HL-60/S4 treated with retinoic acid at 250 ng/mL for 4 days and 3 days (cell line): Measurements from ENCODE around the gene UBD.

Experiments used
- in situ Hi-C: fragments of 300-500 bp; cut with MboI; formaldehyde crosslinking; loops from 2 replicates; pipeline ENCODE4 v1.7.0; 2022; ENCODE audit warnings: low sequenced_read_pairs

UBD gene

GRCh38 chr6:29559524-29560287 lies at the start of gene UBD:
Gene UBD (minus strand): TSS chr6:29559732. CDS start chr6:29559701, 31 bp downstream.
- in situ Hi-C loops, result no loop called here

DNA sequence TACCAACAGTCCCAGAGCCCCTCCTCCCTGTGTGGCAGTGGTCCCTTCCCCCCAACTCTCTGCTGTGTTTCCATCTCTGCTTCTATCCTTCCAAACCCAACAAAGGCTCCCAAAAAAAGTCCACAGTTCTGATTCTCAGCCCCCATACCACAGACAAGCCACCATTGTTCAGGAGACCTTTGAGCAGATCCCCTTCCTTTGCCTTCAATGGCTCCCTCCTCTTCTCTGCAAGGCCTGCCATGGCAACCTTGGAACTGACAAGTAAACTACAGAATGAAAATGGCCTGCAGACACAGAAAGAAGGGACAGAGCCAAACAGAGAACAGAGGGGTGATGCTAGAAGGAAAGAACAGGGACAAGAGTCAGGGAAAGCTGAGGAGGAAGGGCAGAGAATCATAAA lies 48.6 kb upstream of the UBD start:
- in situ Hi-C loops, result no loop called here

DNA sequence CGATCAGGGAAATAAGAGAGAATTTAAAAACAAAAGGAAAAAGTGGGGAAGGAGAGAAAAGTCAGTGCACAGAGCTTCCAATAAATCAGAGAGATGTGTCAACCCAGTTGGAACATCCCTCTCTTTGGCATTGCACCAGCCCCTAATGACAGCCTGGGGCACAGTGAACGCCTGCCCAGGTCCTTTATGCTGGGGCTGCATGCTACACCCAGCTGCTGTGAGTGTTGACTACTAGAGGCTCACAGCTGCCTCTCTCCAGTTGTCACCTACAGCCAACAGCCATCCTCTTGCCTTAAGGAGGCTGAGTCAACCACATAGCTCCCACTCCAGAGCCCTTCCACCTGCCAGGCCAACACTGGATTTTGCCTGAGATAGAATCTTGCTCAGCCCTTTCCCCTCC lies 44.4 kb upstream of the UBD start:
- in situ Hi-C loops, result no loop called here

DNA sequence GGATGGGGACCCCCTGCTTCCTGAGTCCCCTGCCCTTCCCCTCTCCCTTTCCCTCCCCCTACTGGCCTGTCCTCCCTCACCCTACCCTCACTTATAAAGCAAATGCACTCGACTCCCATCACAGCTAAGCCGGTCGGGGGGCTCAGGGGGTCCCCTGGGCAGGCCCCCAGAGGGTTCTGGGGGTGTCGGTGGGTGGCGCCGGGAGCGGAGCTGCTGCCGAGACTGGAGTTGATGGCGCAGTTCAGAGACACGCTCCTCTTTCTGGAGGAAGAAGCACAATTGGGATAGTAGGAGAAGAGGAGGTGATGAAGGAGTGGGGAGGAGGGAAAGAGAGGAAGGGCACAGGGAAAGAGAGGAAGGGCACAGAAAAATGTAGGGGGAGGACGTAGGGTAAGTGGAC lies 43.9 kb upstream of the UBD start:
- in situ Hi-C loops, result no loop called here

DNA sequence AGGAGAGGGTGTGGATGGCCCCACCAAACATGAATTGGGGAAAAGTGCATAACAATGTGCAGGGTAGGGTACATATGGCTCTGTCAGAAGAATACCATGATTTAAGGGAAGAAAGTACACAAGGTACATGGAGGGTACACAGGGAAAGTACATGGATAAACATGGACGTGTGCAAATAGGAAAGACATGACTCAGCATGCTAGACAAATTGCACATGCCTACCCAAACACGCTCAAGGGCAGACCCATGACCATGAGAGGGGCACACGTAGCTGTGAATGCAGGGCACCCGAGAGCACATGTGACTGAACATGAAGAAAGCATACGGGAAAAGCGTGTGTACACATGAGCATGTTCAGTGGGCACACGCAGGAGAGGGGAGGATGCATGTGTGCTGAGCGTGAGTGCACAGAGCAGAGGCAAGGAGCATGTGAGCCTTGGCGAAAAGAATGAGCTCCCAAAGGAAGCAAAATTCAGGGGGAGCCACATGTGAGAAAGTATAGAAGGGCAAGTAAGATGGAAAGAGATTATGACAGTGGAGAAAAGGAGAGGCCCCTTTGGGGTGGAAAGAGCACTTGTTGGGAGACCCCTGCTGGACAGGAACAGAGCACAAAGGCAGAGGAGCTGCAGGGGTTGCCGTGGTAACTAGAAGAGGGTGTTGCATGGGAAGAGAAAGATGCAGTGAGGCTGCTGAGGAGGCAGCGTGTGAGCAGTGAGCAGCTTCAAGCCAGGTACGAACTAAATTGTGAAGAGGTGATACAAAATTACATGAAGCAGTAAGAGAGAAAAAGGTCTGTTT lies 43.2 kb upstream of the UBD start:
- in situ Hi-C loops, result no loop called here

DNA sequence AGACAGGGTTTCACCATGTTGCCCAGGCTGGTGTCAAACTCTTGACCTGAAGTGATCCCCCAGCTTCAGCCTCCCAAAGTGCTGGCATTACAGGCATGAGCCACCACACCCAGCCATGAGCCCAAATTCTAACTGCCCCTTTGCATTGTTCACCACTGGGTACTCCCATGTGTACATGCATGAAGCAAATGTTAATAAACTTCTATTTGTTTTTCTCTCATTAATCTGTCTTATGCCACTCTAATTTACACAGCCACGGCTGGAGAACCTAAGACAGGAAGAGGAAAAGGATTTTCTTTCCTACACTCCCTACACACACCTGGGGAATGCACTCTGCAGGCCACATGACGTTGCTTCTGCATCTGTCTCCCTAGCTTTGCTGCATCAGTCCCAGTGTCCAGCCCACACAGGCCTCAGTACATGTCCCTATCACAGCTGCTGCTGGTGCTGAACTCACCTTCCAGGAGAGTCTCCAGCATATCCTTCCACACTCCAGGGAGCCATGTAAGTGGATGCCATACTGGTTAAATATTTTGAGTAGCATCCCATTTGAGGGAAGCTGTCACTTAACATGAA lies 38.7 kb upstream of the UBD start:
- in situ Hi-C loops, result loop anchor here (25.0 kb wide), 1 partner anchor 911 kb away; no protein-coding TSS in a partner anchor

DNA sequence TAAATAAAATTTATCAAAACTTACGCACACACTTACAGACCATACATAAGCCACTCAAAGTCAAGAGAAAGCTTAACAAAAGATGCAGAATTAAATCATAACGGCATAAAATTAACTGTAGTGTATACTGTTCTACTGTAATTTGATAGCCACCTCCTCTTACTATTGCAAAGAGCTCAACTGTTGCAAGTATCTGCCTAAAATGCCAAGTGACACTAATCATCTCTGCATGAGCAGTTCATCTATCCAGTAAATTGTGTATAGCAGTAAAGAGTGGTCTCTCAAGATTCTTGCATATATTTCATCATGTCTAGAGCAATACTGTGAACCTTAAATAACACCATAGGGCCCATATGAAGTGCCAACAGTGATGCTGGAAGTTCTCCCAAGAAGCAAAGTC lies 37.7 kb upstream of the UBD start:
- in situ Hi-C loops, result loop anchor here (25.0 kb wide), 1 partner anchor 910 kb away; no protein-coding TSS in a partner anchor

DNA sequence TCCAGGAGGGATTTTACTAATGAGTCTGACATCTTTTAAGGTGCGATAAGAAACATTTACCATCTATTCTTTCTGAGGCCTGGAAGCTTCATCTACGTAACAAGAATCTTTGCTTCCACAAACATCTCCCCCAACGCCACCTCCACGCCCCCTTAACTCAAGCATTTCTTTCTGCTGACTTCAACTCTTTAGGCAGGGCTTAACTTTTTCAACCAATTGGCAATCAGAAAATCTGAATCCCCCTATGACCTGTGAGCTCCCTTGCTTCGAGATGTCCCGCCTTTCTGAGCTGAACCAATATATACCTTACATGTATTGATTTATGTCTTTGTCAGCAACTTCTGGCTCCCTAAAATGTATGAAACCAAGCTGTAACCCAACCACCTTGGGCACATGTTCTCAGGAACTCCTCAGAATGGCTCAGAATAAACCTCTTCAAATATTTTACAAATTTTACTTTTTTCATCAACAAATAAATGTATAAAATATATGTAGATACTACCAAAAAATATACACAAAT lies 36.9 kb upstream of the UBD start:
- in situ Hi-C loops, result loop anchor here (25.0 kb wide), 1 partner anchor 909 kb away; no protein-coding TSS in a partner anchor

GRCh38 chr6:29593199-29593855 lies 33.8 kb upstream of the UBD start:
- in situ Hi-C loops, result loop anchor here (25.0 kb wide), 1 partner anchor 906 kb away; no protein-coding TSS in a partner anchor

- in situ Hi-C loops, result loop anchor here (25.0 kb wide), 1 partner anchor 904 kb away; no protein-coding TSS in a partner anchor
Observed at GRCh38 chr6:29591677-29592076, 32.1 kb upstream of the UBD start.

- in situ Hi-C loops, result loop anchor here (25.0 kb wide), 1 partner anchor 903 kb away; no protein-coding TSS in a partner anchor
Observed at GRCh38 chr6:29590218-29590808, 30.8 kb upstream of the UBD start.

GRCh38 chr6:29589423-29590048 lies 30.0 kb upstream of the UBD start:
- in situ Hi-C loops, result loop anchor here (25.0 kb wide), 1 partner anchor 902 kb away; no protein-coding TSS in a partner anchor

DNA sequence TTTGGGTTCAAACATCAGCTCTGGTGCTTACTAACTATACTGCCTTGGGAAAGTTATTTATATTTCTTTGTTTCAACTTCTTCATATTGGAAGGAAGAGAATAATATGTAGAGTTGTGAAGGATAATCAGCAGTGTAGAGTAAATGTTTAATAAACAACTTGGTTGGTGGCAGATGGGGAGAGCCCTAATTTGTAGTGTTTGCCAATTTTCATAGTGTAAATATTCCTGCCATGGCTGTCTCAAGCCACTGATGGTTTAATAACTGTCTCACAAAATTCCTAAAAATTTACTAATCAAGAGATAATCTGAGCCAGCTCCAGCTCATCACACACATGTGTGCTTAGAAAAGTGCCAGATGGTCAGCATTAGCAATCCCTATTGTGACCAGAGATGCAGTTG lies 25.3 kb upstream of the UBD start, which contains the start of gene OR2H2:
TSS of gene OR2H2 (plus strand) at position 301 of the 400 bp plus-strand sequence. CDS start 2,824 bp downstream, outside the sequence.
- in situ Hi-C loops, result loop anchor here (25.0 kb wide), 1 partner anchor 898 kb away; no protein-coding TSS in a partner anchor

DNA sequence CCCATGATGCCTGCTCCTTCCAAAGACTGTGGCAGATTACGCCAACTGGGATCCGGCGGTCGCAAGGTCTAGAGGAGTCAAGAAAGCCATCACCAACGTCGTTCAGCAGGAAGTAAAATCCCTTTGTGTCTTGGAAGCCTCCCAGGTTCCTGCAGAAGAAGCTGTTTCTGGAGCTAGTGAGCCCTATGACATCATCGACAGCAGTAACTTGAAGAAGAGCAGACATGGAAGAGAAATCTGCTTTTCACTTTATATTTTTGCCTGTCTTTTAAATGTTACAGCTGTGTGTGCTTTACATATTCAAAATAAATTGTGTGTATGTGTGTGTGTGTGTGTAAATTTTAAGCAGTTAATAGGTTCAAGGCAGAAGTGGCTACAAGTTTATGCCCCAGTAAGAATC lies 18.0 kb upstream of the UBD start:
- in situ Hi-C loops, result loop anchor here (25.0 kb wide), 1 partner anchor 890 kb away; no protein-coding TSS in a partner anchor

DNA sequence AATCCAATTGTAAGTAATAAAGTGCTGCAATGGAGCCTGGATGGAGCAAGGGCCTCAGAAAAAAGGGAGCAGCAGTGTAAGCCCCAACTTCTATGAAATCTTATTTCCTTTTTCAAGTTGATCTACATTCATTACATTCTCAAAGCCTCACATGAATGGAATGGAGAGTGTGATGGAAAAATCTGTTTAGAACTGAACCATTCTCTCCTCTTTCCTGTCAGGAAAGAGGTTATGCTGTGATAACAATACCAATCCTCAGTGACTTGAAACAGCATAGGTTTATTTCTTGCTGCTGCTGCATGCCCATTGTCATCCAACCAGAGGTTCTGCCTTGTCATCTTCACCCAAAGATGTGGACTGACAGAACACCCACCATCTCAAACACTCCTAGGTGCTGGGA lies 16.5 kb upstream of the UBD start:
- in situ Hi-C loops, result loop anchor here (25.0 kb wide), 1 partner anchor 889 kb away; no protein-coding TSS in a partner anchor

DNA sequence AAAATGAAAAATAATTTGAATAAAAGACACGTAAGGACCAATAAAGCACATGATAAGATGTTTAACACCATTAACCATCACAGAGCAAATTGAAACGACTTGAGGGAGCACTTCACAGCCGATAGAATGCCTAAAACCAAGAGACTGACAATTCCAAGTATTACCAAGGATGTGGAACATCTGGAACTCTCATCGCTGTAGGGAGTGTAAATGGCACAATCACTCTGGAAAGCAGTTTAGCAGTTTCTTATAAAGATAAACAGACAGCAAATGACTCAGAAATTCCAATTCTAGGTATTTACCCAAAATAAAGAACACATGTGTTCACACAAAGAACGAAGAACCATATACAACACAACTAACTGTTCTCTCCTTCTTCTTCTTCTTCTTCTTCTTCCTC lies 8.5 kb upstream of the UBD start:
- in situ Hi-C loops, result no loop called here

- in situ Hi-C loops, result no loop called here
Observed at GRCh38 chr6:29567541-29567940, 8.0 kb upstream of the UBD start.

GRCh38 chr6:29566856-29567255 lies 7.3 kb upstream of the UBD start:
- in situ Hi-C loops, result no loop called here

- in situ Hi-C loops, result no loop called here
Observed at GRCh38 chr6:29564875-29565274, 5.3 kb upstream of the UBD start.
